HG03097 (cell line): ENCODE data around the gene HNRNPA1.

Experiments used
- ATAC-seq: cut with Tn5 transposase; IDR thresholded peaks from one replicate; pipeline ENCODE4 v1.9.1; 2021; ENCODE audit not compliant: unreplicated experiment, low FRiP score

Gene HNRNPA1

DNA sequence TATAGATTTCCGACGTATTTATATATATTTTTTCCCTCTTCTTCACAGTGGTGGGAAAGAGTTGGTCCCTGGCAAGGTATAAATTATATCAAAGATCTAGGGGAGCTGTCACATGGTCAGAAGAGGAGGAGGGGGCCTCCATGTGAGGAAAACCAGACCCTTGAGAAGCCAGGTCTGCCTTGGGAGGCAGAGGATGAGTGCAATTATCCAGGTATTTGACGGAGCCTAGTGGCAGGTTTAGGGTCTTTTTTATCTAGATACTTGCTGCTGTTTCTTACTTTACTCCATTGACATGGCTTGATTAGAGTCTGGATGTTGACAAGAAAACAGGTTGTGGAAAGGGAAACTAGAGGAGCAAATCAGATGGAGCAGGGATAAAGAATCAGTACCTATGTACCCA, 49.9 kb downstream of the HNRNPA1 start:
- no peak for ATAC-seq

DNA sequence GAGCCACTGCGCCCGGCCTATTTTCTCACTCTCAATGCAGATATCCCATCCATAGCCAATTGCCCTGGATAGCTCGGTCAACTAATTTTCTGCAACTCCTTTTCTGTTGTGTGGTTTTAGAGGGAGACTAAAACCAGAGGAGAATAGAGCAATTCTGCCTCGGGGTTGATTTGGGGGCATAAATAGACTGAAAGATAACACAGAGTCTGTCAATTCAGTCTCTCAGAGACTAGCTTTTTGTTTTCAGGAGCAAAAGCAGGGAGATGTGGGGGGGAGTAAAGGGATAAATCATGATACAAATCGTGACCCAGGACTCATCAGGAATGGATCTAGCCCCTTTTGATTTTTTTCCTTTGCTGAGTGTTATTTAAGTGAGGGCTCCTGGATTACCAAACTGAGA, 50.9 kb downstream of the HNRNPA1 start:
- no peak for ATAC-seq

DNA sequence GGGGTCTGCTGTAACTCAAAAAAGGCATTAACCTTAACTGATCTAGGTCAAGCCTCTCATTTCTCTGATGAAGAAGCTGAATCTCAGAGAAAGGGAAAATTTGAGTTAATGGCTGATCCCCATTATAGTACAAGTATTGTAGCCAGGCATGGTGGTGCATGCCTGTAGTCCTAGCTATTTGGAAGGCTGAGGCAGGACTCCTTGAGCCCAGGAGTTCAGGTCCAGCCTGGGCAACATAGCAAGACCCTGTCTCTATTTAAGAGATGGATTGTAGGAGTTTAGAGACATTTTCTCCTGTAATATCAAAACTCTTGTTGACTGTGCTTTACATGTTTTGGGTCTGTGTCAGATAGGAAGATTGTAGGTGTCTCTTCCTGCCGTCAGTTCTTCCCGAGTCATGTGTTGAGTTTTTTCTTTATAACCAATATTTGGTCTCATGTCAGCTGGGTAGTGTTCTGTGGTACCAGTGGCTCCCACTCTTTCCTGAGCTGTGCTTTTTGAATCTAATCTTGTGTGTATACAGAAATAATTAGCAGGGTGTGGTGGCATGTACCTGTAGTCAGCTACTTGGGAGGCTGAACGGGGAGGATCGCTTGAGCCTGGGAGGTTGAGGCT, 53.0 kb downstream of the HNRNPA1 start:
- no peak for ATAC-seq
